Left ventricle myocardium superior (tissue), 1 donor: Measurements from ENCODE around the gene KCNC1. TPM values are rescaled to one million over a fixed set of nuclear protein-coding genes. Genes with fewer than 3 reads are reported as not detected.

Experiments
- ATAC-seq: fragments of 200-7000 bp; cut with Tn5 transposase; one replicate; pipeline ENCODE4 v1.9.1; 2020; ENCODE audit warnings: mild to moderate bottlenecking, moderate library complexity
- DNase-seq: peaks from one replicate; pipeline ENCODE4 v3.0.0-alpha.2; 2020
- intact Hi-C: fragments of 100-400 bp; cut with micrococcal nuclease; formaldehyde crosslinking; loops from one replicate; pipeline ENCODE4 v1.11.0; 2022
- total RNA-seq: library from RNA; stranded (reverse); fragmentation: NEBNext Ultra II Directional; extraction: Animal tissue kit (Norgen Biotek cat#: 25700); gene quantifications from one replicate; pipeline ENCODE4 v1.2.1, GENCODE V29; 2021
- donor health status: DM: no; HTN: yes; CAD: no; lungs with severe emphysema.

KCNC1 gene
- total RNA-seq, 1 donor from 2014 or later, result not detected

DNA sequence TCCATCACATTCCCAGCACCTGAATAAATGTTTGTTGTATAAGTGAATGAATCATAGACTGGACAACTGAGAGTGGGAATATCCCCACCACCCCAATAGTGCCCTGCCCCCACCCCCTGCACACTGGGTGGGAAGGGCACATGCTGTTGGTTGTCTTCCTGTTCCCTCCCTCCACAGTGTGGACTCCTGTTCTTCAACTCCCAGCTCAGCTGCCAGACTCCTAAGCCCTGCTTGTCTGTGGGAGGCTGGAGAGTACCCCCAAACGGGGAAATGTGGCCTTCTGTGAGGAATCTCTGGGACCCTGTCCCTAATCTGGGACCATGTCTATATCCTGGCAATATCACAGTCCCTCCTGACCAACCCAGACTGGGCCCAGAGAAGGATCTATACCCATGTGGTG is 20.7 kb upstream of the KCNC1 start:
- peak; percentile 4 for ATAC-seq
- DNase-seq, result no peak
- intact Hi-C loops, result no loop called here

DNA sequence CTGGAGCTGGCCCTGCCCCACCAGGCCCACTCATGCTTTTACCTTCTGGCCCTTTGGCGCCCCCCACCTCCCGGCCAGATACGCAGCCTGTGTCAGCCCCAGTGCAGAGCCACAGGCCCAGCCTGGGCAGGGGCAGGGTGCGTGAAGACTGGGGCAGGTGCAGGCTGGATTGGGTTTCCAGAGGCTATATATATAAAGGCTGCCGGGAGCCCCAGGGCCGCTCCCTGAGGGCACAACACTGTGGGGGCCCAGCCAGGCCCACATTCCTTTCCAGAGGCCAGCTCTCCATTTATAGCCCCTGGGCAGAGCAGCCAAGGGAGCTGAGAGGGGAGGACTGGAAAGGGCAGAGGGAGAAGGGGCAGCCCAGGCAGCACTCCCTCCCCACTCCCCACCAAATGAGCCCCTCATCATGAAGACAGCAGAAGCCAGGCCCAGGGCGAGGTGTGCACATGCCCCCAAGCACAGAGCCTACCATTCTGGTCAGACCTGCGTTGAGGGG is 20.2 kb upstream of the KCNC1 start:
- DNase-seq (peak; percentile 79), ATAC-seq (peak; percentile 97)
- intact Hi-C loops, result no loop called here

DNA sequence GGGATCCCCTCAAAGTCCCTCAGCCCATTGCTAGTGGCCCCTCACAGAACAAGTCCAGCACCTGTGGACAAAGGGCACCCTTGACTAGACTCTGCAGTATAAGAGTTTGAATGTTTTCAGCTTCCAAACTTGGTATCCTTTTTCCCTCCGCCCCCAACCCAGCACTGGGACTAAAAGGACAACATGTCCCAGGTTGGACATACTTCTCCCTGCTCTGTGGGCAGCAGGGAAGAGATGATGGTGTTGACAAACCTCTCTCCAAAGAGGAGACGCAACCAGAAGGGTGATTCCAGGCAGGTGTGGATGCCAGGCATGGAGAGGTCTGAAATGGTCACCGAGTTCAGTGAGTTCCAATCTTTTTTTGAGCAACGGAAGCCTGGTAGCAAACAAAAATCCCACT is 19.7 kb upstream of the KCNC1 start:
- intact Hi-C loops, result no loop called here
- DNase-seq (no peak), ATAC-seq (peak; percentile 46)

DNA sequence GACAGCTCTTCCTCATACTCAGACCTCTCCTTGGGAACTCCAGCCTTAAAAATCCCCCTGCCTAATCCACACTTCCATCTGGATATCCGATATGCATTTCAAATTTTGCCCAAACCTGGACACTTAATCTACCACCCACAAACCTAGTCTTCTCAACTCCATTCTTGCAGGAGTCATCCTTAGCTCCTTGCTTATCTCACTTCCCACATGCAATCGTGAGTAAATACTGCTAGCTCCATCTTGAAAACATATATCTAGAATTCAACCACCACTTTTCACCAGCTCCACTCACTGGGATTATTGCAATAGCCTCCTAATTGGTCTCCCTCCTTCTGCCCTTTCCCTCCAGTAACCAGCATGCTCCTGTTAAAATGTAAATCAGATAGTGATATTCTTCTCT is 17.8 kb upstream of the KCNC1 start:
- ATAC-seq (no peak), DNase-seq (no peak)
- intact Hi-C loops, result no loop called here

DNA sequence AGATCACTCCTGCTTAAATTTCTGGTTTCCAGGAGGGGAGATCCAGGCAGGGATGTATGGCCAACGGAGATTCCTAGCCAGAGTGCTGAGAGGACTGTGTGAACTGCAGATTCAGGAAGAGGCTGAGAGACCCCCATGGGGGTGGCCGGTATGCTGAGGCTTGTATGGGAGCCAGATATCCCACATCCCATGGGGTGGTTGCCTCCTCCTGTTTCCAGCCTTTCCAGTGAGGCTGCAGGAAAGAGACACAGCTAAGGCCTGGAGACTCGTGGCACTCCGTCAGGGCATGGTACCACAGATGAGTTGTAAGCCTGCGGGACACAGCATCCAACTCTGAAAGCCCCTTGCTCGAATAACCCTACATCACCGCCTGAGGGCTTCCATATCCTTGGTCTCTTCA is 16.6 kb upstream of the KCNC1 start:
- intact Hi-C loops, result no loop called here
- DNase-seq, result no peak

DNA sequence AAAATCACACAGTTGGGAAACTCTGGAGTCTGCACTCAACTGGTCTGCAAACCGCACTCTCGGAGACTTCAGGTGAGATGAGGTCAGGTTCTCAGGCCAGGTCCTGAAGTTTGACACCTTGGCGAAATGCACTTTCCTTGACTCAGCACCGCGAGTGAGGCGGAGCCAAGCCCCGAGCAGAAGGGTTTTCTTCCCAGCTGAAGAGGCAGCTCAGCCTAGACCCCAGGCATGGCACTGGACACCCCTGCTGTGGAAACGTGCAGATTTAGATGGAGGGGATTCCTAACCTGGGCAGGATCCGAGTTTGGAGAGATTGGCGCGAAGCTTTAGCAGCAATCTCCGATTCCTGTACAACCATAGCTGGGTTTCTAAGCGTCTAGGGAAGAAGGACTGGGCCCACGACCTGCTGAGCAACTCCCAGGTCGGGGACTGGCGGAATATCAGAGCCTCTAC is 16.0 kb upstream of the KCNC1 start:
- ATAC-seq (no peak), DNase-seq (no peak)
- intact Hi-C loops, result no loop called here

More for the DNA sequence above, 16.6 kb upstream of the KCNC1 start:
- no peak for ATAC-seq

DNA sequence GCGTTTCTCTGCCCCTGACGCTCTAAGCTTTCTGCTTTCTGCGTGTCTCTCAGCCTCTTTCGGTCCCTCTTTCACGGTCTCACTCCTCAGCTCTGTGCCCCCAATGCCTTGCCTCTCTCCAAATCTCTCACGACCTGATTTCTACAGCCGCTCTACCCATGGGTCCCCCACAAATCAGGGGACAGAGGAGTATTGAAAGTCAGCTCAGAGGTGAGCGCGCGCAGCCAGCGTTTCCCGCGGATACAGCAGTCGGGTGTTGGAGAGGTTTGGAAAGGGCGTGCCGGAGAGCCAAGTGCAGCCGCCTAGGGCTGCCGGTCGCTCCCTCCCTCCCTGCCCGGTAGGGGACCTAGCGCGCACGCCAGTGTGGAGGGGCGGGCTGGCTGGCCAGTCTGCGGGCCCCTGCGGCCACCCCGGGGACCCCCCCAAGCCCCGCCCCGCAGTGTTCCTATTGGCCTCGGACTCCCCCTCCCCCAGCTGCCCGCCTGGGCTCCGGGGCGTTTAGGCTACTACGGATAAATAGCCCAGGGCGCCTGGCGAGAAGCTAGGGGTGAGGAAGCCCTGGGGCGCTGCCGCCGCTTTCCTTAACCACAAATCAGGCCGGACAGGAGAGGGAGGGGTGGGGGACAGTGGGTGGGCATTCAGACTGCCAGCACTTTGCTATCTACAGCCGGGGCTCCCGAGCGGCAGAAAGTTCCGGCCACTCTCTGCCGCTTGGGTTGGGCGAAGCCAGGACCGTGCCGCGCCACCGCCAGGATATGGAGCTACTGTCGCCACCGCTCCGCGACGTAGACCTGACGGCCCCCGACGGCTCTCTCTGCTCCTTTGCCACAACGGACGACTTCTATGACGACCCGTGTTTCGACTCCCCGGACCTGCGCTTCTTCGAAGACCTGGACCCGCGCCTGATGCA is 15.3 kb upstream of the KCNC1 start, which contains the start of gene MYOD1:
TSS of gene MYOD1 (plus strand) at position 544 of the 910 bp plus-strand sequence. CDS start at position 756, 212 bp downstream.
- intact Hi-C loops, result no loop called here
- ATAC-seq (peak; percentile 52), DNase-seq (no peak)

DNA sequence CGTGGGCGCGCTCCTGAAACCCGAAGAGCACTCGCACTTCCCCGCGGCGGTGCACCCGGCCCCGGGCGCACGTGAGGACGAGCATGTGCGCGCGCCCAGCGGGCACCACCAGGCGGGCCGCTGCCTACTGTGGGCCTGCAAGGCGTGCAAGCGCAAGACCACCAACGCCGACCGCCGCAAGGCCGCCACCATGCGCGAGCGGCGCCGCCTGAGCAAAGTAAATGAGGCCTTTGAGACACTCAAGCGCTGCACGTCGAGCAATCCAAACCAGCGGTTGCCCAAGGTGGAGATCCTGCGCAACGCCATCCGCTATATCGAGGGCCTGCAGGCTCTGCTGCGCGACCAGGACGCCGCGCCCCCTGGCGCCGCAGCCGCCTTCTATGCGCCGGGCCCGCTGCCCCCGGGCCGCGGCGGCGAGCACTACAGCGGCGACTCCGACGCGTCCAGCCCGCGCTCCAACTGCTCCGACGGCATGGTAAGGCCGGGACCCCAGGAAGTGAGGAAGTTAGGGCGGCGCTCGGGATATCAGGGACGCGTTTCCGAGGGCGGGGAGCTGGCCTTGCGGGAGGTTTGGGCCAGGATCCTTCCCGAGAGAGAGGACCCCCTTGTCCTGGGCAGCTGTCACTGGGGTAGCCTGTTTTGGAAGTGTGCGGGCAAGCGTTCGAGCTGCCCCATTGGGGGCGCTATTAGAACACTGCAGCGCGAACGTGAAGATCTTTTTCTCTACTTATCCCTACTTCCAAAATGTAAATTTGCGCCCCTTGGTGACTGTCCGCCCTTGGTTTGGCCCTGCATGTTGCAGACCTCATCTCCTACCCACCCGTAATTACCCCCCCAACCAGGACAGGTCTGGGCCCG is 14.4 kb upstream of the KCNC1 start:
- intact Hi-C loops, result no loop called here
- ATAC-seq (peak; percentile 79), DNase-seq (no peak)

DNA sequence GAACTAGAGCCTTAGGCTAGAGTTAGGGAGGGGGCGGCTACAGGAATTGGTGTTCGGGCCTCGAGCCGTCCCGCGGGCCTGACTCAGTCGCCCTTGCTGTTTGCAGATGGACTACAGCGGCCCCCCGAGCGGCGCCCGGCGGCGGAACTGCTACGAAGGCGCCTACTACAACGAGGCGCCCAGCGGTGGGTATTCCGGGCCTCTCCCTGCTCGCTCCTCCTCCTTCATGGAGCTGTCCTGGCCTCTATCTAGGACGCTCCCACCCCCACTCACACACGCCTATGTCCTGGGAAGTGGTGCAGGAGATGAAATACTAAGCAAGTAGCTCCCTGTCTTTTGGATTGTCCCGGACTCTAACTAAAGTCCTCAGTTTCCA is 13.8 kb upstream of the KCNC1 start:
- ATAC-seq (no peak), DNase-seq (no peak)
- intact Hi-C loops, result no loop called here

DNA sequence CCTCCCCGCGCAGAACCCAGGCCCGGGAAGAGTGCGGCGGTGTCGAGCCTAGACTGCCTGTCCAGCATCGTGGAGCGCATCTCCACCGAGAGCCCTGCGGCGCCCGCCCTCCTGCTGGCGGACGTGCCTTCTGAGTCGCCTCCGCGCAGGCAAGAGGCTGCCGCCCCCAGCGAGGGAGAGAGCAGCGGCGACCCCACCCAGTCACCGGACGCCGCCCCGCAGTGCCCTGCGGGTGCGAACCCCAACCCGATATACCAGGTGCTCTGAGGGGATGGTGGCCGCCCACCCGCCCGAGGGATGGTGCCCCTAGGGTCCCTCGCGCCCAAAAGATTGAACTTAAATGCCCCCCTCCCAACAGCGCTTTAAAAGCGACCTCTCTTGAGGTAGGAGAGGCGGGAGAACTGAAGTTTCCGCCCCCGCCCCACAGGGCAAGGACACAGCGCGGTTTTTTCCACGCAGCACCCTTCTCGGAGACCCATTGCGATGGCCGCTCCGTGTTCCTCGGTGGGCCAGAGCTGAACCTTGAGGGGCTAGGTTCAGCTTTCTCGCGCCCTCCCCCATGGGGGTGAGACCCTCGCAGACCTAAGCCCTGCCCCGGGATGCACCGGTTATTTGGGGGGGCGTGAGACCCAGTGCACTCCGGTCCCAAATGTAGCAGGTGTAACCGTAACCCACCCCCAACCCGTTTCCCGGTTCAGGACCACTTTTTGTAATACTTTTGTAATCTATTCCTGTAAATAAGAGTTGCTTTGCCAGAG is 13.2 kb upstream of the KCNC1 start:
- DNase-seq, result no peak
- peak; percentile 24 for ATAC-seq
- intact Hi-C loops, result no loop called here

DNA sequence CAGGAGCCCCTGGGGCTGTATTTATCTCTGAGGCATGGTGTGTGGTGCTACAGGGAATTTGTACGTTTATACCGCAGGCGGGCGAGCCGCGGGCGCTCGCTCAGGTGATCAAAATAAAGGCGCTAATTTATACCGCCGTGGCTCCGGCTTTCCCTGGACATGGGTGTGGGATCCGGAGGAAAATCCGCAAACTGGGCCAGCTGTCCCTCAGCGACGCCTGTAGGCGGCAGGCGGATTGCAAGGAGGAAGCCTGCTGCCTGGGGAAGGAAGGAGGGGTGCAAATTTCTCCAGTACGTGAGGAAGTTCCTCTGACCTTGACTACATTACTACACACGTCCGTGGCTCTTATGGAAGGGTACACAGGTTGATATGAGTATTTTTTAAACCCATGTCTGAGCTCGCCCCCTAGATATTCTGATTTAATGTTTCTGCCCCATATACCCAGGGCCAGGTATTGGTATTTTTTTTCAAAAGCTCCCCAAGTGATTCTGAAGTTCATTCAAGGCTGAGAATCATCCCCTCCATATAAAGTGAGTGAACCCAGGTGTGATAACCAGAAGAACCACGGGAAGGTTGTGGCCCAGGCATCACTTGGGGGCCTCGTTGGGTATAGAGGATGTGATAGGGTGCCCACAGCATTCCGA is 12.5 kb upstream of the KCNC1 start:
- DNase-seq (no peak), ATAC-seq (no peak)
- intact Hi-C loops, result no loop called here

DNA sequence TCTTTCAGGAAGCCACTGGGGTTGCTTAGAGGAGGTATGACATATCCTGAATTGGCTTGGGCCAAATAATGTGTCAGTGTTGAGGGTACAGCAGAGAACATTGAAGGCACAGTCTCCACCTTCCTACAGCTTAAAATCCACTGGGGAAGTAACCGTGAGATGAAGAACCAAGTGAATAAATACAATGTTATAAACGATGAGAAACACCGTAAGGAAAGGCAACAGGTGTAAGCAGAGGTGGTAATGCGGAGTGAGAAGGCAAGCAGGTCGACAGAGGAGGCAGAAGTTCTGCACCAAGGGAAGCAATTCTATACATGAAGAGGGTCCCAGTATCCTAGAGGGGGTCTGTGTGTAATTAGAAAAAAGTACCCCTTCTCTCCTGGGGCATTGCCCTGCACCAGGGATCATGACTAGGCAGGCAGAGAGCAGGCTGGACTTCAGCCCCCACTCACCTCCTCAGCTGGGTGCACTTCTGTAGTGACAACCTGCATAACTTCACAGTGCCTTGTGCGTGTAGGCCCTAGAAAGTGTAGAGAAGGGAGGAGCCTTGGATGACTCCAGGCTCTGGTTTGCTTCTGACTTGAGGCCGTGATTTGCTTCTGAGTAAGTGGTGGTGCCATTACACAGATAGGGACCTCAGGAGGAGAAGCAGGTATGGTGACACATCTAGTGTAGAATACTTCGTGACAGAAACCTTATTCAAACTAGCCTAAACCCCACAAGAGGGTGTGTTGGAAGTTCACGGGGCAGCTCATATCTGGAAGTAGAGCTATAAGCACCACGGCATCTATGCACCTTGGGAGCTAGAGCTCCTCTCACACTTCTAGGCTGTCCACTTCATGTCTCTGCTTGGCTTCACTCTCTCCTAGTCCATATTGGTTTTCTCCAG is 10.3 kb upstream of the KCNC1 start:
- intact Hi-C loops, result no loop called here
- no peak for DNase-seq
- no peak for ATAC-seq

DNA sequence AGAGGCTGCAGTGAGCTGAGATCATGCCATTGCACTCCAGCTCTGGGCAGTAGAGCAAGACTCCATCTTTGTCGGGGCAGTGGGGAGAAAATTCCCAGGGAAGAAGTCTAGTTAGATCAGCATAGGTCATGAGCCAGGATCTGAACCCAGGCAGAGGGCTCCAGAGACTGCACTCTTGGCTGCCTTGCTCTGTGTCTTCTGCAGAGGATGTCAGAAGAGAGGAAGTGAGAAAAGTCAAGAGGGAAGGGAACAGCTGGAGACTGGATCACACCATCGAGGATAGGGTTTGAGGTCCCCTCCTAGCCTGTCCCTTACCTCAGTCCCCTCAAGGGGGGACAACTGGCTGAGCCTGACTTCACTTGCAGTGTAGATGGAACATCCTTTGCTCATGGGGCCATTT is 9.4 kb upstream of the KCNC1 start:
- DNase-seq, result no peak
- no peak for ATAC-seq
- intact Hi-C loops, result no loop called here

DNA sequence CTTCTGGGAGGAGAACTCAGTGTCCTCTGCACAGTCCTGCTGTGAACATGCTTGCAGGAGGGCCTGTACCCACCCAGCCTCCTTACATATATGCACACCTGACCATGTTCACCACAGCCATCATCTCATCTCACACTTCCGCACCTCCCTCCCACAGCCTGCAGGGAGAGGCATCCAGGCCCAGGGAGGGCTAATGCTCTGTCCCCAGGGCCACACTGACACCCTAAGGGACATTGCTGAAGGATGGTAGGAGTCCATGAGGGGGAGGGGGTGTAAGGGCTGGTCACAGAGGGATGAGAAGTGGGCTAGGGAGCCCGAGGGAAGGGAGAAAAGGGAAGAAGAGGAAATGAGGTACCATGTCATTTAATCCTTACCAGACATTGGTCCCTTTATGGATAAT is 4.4 kb upstream of the KCNC1 start:
- intact Hi-C loops, result loop anchor here (2.0 kb wide), 1 partner anchor 249 kb away; no protein-coding TSS in a partner anchor
- DNase-seq, result no peak
- ATAC-seq, result no peak

DNA sequence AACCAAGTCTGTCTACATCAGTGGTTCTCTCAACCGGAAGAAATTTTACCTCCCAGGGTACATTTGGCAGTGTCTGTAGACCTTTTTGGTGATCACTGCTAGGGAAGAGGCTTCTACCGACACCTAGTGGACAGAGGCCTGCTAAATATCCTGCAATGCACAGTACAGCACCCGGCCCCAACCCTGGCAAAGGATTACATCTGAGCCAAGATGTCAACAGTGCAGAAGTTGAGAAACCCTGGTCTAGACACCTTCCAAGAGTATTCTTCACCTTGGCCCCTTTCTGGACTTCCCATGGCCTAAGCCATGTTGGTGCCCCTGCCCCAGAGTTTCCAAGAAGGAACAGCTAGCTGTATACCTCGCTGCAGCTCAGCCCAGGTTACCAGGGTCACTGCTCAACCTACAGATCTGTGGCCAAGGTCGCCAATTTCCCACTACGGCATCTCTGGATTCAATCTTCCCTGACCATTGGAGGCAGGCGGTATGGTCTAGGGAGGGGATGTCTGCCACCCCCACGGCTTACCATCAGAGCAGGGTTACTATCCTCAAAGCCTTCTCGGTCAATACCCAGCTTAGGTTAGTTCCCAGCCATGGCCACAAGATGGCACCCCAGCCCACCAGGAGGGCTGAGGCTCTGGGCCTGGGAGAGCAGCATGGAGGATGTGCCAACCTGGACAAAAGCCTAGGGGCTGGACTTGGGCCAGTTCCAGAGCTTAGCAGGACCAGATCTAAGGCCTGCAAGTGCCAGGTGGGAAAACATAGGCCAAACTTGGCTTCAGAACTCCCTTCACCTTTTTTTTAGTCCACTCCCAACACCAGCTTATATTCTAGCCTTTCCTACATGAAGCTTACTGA is 3.7 kb upstream of the KCNC1 start:
- DNase-seq, result peak; percentile 89
- peak; percentile 87 for ATAC-seq
- intact Hi-C loops, result loop anchor here (2.0 kb wide), 1 partner anchor 248 kb away; no protein-coding TSS in a partner anchor

DNA sequence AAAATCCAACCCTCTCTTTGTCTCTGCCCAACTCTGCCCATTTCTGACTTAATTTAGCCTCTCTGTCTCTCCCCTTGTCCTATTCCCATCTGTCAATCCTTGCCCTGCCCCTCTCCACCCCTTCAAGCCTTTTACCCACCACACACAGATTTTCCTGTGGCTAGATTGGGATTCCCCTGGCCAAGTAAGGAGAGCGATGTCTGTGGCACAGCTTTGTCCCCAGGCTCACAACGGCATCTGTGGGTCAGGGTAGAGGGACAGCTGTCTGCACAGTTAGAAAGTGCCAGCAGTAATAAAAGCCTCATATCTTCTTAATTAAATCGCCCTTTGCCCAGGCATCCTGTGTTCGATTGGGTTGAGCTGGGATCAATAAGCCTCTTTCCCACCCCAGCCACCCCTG is 1.3 kb upstream of the KCNC1 start:
- intact Hi-C loops, result no loop called here
- ATAC-seq, result no peak
- DNase-seq, result no peak
